Measurements from ENCODE around the gene FAM98B. TPM values are rescaled to one million over a fixed set of nuclear protein-coding genes. Genes with fewer than 3 reads are reported as not detected.

FAM98B gene
- total and polyA plus RNA-seq, 2 experiments from 2014 or later, result 10.1 to 32.5 TPM

DNA sequence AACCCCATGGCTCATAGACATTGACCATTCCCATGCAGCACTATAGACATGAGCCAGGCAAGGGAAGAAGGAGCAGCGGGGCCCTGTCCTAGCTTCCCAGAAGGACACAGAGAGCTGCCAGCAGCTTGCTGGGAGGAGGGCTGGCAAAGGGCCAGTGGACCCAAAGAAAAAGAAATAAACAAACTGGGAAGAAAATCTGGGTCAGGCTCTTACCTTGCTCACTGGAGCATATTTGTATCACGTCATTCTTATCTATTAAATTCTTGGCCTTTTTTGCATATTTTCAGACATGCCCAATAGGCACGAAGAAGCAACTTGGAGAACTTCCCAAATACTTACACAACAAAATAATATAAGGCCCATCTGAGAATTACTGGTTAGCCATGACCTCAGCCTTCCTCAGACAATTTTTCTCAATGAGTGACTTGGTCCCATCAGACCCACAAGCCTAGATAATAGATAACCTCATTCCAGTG, 82.3 kb downstream of the FAM98B start:
- no peaks in the 10 kb centered on the region for H3F3A ChIP-seq (replicated peaks; ENCODE audit: low read depth)
- DNase-seq (ENCODE audit: low spot score) (no peak), ATAC-seq (no peak)
- H3K9me3 Mint-ChIP-seq, result no peaks in the 10 kb centered on the region
- H2AFZ ChIP-seq, result no peak overlapping the region
- H3K4me2 ChIP-seq, result no peak overlapping the region
- no peaks in the 10 kb centered on the region for H4K20me1 ChIP-seq (replicated peaks; ENCODE audit: insufficient read depth)
- no peak overlapping the region for H3K4me3 ChIP-seq
- no peaks in the 10 kb centered on the region for H3K4me1 ChIP-seq (ENCODE audit: insufficient read depth)
- no peak overlapping the region for H3K27ac Mint-ChIP-seq
- TF ChIP-seq NANOG (IDR thresholded peaks at IDR 0.05; ENCODE audit: borderline replicate concordance) (no peak), EZH2 (IDR thresholded peaks at IDR 0.05; ENCODE audit: low read depth, unreplicated experiment) (no peak), JUNB (IDR thresholded peaks at IDR 0.05; ENCODE audit: unreplicated experiment) (no peak), CREB1 (CRISPR knock-in tag; IDR thresholded peaks at IDR 0.05; ENCODE audit: low read depth) (no peak), ZNF114 (CRISPR knock-in tag; IDR thresholded peaks at IDR 0.05) (no peak), POLR2AphosphoS5 (IDR thresholded peaks at IDR 0.05; ENCODE audit: low read depth) (no peak), STAT1 (IDR thresholded peaks at IDR 0.05; ENCODE audit: unreplicated experiment) (no peak), EZH2phosphoT487 (IDR thresholded peaks at IDR 0.05; ENCODE audit: unreplicated experiment) (no peak), ZNF331 (CRISPR knock-in tag; IDR thresholded peaks at IDR 0.05; ENCODE audit: low read depth) (no peak)
- TF ChIP-seq, protein P1, sequence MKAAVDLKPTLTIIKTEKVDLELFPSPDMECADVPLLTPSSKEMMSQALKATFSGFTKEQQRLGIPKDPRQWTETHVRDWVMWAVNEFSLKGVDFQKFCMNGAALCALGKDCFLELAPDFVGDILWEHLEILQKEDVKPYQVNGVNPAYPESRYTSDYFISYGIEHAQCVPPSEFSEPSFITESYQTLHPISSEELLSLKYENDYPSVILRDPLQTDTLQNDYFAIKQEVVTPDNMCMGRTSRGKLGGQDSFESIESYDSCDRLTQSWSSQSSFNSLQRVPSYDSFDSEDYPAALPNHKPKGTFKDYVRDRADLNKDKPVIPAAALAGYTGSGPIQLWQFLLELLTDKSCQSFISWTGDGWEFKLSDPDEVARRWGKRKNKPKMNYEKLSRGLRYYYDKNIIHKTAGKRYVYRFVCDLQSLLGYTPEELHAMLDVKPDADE (IDR thresholded peaks at IDR 0.05), result no peak
- TF ChIP-seq, protein P2, sequence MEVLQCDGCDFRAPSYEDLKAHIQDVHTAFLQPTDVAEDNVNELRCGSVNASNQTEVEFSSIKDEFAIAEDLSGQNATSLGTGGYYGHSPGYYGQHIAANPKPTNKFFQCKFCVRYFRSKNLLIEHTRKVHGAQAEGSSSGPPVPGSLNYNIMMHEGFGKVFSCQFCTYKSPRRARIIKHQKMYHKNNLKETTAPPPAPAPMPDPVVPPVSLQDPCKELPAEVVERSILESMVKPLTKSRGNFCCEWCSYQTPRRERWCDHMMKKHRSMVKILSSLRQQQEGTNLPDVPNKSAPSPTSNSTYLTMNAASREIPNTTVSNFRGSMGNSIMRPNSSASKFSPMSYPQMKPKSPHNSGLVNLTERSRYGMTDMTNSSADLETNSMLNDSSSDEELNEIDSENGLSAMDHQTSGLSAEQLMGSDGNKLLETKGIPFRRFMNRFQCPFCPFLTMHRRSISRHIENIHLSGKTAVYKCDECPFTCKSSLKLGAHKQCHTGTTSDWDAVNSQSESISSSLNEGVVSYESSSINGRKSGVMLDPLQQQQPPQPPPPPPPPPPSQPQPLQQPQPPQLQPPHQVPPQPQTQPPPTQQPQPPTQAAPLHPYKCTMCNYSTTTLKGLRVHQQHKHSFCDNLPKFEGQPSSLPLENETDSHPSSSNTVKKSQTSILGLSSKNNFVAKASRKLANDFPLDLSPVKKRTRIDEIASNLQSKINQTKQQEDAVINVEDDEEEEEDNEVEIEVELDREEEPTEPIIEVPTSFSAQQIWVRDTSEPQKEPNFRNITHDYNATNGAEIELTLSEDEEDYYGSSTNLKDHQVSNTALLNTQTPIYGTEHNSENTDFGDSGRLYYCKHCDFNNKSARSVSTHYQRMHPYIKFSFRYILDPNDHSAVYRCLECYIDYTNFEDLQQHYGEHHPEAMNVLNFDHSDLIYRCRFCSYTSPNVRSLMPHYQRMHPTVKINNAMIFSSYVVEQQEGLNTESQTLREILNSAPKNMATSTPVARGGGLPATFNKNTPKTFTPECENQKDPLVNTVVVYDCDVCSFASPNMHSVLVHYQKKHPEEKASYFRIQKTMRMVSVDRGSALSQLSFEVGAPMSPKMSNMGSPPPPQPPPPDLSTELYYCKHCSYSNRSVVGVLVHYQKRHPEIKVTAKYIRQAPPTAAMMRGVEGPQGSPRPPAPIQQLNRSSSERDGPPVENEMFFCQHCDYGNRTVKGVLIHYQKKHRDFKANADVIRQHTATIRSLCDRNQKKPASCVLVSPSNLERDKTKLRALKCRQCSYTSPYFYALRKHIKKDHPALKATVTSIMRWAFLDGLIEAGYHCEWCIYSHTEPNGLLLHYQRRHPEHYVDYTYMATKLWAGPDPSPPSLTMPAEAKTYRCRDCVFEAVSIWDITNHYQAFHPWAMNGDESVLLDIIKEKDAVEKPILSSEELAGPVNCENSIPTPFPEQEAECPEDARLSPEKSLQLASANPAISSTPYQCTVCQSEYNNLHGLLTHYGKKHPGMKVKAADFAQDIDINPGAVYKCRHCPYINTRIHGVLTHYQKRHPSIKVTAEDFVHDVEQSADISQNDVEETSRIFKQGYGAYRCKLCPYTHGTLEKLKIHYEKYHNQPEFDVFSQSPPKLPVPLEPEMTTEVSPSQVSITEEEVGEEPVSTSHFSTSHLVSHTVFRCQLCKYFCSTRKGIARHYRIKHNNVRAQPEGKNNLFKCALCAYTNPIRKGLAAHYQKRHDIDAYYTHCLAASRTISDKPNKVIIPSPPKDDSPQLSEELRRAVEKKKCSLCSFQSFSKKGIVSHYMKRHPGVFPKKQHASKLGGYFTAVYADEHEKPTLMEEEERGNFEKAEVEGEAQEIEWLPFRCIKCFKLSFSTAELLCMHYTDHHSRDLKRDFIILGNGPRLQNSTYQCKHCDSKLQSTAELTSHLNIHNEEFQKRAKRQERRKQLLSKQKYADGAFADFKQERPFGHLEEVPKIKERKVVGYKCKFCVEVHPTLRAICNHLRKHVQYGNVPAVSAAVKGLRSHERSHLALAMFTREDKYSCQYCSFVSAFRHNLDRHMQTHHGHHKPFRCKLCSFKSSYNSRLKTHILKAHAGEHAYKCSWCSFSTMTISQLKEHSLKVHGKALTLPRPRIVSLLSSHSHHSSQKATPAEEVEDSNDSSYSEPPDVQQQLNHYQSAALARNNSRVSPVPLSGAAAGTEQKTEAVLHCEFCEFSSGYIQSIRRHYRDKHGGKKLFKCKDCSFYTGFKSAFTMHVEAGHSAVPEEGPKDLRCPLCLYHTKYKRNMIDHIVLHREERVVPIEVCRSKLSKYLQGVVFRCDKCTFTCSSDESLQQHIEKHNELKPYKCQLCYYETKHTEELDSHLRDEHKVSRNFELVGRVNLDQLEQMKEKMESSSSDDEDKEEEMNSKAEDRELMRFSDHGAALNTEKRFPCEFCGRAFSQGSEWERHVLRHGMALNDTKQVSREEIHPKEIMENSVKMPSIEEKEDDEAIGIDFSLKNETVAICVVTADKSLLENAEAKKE (CRISPR knock-in tag; IDR thresholded peaks at IDR 0.05), result no peak
- TF ChIP-seq, protein P3, sequence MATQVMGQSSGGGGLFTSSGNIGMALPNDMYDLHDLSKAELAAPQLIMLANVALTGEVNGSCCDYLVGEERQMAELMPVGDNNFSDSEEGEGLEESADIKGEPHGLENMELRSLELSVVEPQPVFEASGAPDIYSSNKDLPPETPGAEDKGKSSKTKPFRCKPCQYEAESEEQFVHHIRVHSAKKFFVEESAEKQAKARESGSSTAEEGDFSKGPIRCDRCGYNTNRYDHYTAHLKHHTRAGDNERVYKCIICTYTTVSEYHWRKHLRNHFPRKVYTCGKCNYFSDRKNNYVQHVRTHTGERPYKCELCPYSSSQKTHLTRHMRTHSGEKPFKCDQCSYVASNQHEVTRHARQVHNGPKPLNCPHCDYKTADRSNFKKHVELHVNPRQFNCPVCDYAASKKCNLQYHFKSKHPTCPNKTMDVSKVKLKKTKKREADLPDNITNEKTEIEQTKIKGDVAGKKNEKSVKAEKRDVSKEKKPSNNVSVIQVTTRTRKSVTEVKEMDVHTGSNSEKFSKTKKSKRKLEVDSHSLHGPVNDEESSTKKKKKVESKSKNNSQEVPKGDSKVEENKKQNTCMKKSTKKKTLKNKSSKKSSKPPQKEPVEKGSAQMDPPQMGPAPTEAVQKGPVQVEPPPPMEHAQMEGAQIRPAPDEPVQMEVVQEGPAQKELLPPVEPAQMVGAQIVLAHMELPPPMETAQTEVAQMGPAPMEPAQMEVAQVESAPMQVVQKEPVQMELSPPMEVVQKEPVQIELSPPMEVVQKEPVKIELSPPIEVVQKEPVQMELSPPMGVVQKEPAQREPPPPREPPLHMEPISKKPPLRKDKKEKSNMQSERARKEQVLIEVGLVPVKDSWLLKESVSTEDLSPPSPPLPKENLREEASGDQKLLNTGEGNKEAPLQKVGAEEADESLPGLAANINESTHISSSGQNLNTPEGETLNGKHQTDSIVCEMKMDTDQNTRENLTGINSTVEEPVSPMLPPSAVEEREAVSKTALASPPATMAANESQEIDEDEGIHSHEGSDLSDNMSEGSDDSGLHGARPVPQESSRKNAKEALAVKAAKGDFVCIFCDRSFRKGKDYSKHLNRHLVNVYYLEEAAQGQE (IDR thresholded peaks at IDR 0.05; ENCODE audit: unreplicated experiment), result no peak
- TF ChIP-seq, protein P4, sequence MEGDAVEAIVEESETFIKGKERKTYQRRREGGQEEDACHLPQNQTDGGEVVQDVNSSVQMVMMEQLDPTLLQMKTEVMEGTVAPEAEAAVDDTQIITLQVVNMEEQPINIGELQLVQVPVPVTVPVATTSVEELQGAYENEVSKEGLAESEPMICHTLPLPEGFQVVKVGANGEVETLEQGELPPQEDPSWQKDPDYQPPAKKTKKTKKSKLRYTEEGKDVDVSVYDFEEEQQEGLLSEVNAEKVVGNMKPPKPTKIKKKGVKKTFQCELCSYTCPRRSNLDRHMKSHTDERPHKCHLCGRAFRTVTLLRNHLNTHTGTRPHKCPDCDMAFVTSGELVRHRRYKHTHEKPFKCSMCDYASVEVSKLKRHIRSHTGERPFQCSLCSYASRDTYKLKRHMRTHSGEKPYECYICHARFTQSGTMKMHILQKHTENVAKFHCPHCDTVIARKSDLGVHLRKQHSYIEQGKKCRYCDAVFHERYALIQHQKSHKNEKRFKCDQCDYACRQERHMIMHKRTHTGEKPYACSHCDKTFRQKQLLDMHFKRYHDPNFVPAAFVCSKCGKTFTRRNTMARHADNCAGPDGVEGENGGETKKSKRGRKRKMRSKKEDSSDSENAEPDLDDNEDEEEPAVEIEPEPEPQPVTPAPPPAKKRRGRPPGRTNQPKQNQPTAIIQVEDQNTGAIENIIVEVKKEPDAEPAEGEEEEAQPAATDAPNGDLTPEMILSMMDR (conservative IDR thresholded peaks at IDR 0.05; ENCODE audit: low read depth in 2 of 2), result no peak
- H3K27me3 Mint-ChIP-seq (ENCODE audit: insufficient read depth, low read depth, poor library complexity), result peaks cover 1% of the 10 kb centered on the region
- H3K27ac ChIP-seq (ENCODE audit: low read depth), result no peak overlapping the region
- no peaks in the 10 kb centered on the region for H3K27me3 ChIP-seq (ENCODE audit: insufficient read depth)
- H3K79me2 ChIP-seq (replicated peaks; ENCODE audit: insufficient read depth), result no peaks in the 10 kb centered on the region
- H3K36me3 ChIP-seq (ENCODE audit: insufficient read depth), result no peaks in the 10 kb centered on the region
- peaks cover 2% of the 10 kb centered on the region for H3K4me1 Mint-ChIP-seq
- H3K36me3 Mint-ChIP-seq (ENCODE audit: low read depth), result no peaks in the 10 kb centered on the region
- peaks cover 6% of the 10 kb centered on the region; the same call in 1 of the 2 replicates for H3K9me2 ChIP-seq (ENCODE audit: insufficient read depth)
- H3K4me3 Mint-ChIP-seq, result no peak overlapping the region

All from GM23338 (cell line).